ENCODE measurements around the gene TEX14. TPM values are rescaled to one million over a fixed set of nuclear protein-coding genes. Genes with fewer than 3 reads are reported as not detected.
A peak's percentile ranks its signal among the peaks of the same experiment; 100 is the strongest.

The TEX14 gene, protein sequence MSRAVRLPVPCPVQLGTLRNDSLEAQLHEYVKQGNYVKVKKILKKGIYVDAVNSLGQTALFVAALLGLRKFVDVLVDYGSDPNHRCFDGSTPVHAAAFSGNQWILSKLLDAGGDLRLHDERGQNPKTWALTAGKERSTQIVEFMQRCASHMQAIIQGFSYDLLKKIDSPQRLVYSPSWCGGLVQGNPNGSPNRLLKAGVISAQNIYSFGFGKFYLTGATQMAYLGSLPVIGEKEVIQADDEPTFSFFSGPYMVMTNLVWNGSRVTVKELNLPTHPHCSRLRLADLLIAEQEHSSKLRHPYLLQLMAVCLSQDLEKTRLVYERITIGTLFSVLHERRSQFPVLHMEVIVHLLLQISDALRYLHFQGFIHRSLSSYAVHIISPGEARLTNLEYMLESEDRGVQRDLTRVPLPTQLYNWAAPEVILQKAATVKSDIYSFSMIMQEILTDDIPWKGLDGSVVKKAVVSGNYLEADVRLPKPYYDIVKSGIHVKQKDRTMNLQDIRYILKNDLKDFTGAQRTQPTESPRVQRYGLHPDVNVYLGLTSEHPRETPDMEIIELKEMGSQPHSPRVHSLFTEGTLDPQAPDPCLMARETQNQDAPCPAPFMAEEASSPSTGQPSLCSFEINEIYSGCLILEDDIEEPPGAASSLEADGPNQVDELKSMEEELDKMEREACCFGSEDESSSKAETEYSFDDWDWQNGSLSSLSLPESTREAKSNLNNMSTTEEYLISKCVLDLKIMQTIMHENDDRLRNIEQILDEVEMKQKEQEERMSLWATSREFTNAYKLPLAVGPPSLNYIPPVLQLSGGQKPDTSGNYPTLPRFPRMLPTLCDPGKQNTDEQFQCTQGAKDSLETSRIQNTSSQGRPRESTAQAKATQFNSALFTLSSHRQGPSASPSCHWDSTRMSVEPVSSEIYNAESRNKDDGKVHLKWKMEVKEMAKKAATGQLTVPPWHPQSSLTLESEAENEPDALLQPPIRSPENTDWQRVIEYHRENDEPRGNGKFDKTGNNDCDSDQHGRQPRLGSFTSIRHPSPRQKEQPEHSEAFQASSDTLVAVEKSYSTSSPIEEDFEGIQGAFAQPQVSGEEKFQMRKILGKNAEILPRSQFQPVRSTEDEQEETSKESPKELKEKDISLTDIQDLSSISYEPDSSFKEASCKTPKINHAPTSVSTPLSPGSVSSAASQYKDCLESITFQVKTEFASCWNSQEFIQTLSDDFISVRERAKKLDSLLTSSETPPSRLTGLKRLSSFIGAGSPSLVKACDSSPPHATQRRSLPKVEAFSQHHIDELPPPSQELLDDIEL (N-terminal part only)
- total RNA-seq = under 1 TPM; 0.10 to 0.18 TPM

DNA sequence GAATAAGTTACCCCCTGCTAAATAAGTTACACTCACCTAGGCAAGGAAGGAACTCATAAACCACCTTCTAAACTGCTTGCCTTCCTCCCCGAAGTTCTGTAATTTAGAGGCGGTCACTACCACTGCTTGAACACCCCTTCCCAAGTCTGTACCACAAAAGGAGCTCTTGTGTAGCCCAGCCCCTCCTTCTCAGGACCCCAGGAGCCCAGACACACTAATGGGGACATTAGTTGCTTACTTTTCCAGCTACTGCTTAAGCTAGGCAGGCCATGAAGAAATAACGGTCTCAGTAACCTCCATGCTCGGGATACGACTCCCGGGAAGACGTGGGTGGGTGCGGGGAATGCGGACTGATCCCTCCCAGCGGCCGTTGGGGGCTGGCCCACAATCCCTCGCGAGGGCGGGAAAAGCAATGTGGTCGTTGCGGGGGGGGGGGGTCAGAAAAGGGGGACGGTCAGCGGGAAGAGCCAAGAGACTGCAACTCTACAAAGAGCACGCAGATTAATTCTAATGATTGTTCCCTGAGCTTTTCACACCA, at the start of gene TEX14:
TEX14 (minus strand) TSS at position 345 of the 538 bp plus-strand sequence. CDS start 40,044 bp downstream, outside the sequence.
- no peak for ATAC-seq
- POLR2A ChIA-PET = interaction anchor here (0.9 to 7.7 kb wide), 5 partner anchors 33 to 444 kb away, joined by 3 to 126 read pairs (median 5); no protein-coding TSS in a partner anchor
- Mint-ChIP-seq H3K36me3 (ENCODE audit: low read depth) (peaks cover 29% of the 10 kb centered on the region), H3K4me1 (ENCODE audit: low read depth) (peaks cover 35% of the 10 kb centered on the region), H3K4me3 (peak within 1 kb of the TSS; percentile 95), H3K9me3 (ENCODE audit: insufficient read depth) (no peaks in the 10 kb centered on the region), H3K27ac (peak within 1 kb of the TSS; percentile 97), H3K27me3 (ENCODE audit: low read depth) (peaks cover 3% of the 10 kb centered on the region)
- no peak for DNase-seq
- CTCF ChIA-PET = interaction anchor here (1.0 to 2.8 kb wide), 4 partner anchors 19 to 173 kb away, joined by 3 to 9 read pairs (median 6); no protein-coding TSS in a partner anchor

DNA sequence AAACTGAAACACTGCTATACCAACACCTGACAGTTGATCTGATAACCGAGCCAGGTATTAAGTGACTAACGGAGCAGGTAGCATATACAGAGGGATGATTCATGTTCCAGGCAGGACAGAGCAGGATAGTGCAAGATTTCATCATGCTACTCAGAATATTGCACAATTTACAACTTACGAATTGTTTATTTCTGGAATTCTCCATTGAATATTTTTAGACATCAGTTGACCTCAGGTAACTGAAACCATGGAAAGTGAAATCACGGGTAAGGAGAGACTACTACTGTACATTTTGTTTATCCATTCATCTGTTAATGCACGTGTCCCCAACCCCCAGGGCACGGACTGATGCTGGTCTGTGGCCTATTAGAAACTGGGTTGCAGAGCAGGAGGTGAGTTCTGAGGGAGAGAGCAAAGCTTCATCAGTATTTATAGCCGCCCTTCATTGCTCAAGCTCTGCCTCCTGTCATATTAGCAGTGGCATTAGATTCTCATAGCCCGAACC, 49.3 kb upstream of the TEX14 start:
- Mint-ChIP-seq H3K36me3 (ENCODE audit: low read depth) (no peaks in the 10 kb centered on the region), H3K9me3 (ENCODE audit: insufficient read depth) (no peaks in the 10 kb centered on the region), H3K4me1 (ENCODE audit: low read depth) (no peaks in the 10 kb centered on the region), H3K4me3 (no peak overlapping the region), H3K27me3 (ENCODE audit: low read depth) (no peaks in the 10 kb centered on the region), H3K27ac (no peak overlapping the region)
- ATAC-seq (no peak), DNase-seq (no peak)
- ChIA-PET POLR2A (no interaction called here), CTCF (no interaction called here)

DNA sequence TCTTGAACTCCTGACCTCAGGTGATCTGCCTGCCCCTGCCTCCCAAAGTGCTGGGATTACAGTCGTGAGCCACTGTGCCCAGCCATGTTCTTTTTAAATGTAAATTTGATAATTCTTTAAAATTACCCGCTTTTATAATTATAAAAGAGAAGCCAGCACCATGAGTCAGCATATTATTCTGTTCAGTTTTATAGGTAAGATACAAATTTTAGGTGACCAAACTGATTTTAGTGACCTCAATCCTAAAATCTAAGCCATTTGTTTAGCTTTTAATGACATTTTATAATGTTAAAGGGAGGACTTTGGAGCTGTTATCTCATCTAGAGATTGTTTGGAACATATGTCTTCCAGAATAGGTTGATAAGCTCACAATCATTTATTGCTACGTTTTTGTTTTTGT, 43.0 kb upstream of the TEX14 start:
- Mint-ChIP-seq H3K27ac (no peak overlapping the region), H3K9me3 (ENCODE audit: insufficient read depth) (no peaks in the 10 kb centered on the region), H3K4me3 (no peak overlapping the region), H3K36me3 (ENCODE audit: low read depth) (peaks cover 6% of the 10 kb centered on the region), H3K4me1 (ENCODE audit: low read depth) (no peaks in the 10 kb centered on the region), H3K27me3 (ENCODE audit: low read depth) (no peaks in the 10 kb centered on the region)
- ATAC-seq (no peak), DNase-seq (no peak)
- ChIA-PET CTCF (no interaction called here), POLR2A (interaction anchor here (0.8 to 1.2 kb wide), 2 partner anchors 103 to 135 kb away, joined by 3 to 5 read pairs; no protein-coding TSS in a partner anchor)

DNA sequence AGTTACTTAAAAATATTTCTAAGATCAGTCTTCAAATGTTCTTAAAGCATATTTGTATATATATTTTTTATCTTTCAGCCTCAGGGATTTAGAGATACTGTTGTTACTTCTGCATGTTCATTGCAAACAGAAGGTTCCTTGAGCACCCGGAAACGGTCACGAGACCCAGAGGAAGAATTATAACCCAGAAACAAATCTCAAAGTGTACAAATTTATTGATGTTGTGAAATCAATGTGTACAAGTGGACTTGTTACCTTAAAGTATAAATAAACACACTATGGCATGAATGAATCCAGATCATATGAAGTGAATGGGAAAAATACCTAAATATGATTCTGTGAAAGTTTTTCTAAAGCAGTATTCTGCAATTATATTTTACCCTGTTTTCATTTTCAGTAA, 42.2 kb upstream of the TEX14 start:
- H3K9me3 Mint-ChIP-seq (ENCODE audit: insufficient read depth) = no peaks in the 10 kb centered on the region
- ChIA-PET CTCF (no interaction called here), POLR2A (interaction anchor here (0.7 kb wide), 1 partner anchor 10 kb away, joined by 4 read pairs; no protein-coding TSS in a partner anchor)
- no peaks in the 10 kb centered on the region for H3K4me1 Mint-ChIP-seq (ENCODE audit: low read depth)
- no peak for ATAC-seq
- no peak for DNase-seq
- no peak overlapping the region for H3K27ac Mint-ChIP-seq
- H3K36me3 Mint-ChIP-seq (ENCODE audit: low read depth) = peaks cover 6% of the 10 kb centered on the region
- H3K27me3 Mint-ChIP-seq (ENCODE audit: low read depth) = no peaks in the 10 kb centered on the region
- no peak overlapping the region for H3K4me3 Mint-ChIP-seq

DNA sequence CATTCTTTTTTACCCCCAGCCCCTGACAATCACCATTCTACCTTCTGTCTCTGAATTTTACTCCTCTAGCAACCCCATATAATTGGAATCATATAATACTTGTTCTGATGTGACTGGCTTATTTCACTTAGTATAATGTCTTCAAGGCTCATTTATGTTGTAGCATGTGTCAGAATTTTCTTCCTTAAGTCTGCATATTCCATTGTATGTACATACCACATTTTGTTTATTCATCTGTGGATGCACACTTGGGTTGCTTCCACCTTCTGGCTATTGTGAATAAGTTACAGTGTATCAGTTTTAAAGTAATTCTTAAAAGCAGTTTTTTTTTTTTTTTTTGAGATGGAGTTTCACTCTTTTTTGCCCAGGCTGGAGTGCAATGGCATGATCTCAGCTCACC, 39.1 kb upstream of the TEX14 start:
- CTCF ChIA-PET = interaction anchor here (1.0 kb wide), 1 partner anchor 20 kb away, joined by 4 read pairs; no protein-coding TSS in a partner anchor
- POLR2A ChIA-PET = no interaction called here
- Mint-ChIP-seq H3K9me3 (ENCODE audit: insufficient read depth) (no peaks in the 10 kb centered on the region), H3K27ac (no peak overlapping the region), H3K27me3 (ENCODE audit: low read depth) (no peaks in the 10 kb centered on the region), H3K36me3 (ENCODE audit: low read depth) (peaks cover 11% of the 10 kb centered on the region), H3K4me1 (ENCODE audit: low read depth) (peaks cover 3% of the 10 kb centered on the region), H3K4me3 (no peak overlapping the region)
- DNase-seq = no peak
- ATAC-seq = no peak

DNA sequence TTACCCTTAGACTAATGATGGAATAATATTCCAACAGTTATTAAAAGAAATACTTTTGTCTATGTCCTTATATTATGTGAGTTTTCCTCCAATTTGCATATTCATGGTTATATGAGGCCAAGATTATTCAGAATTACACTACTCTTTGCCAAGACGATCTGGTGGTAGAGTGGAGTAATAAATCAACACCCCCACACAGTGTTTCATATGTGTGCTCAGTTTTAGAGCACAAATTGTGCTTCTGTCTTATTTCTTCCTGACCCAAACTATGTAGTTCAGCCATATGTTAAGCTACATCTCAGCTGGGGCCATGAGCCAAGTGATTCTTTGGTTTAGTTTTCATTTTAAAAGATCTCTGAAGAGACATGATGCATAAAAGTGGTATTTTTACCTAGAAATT, 37.0 kb upstream of the TEX14 start:
- H3K27ac Mint-ChIP-seq = no peak overlapping the region
- H3K9me3 Mint-ChIP-seq (ENCODE audit: insufficient read depth) = no peaks in the 10 kb centered on the region
- CTCF ChIA-PET = no interaction called here
- H3K4me3 Mint-ChIP-seq = no peak overlapping the region
- POLR2A ChIA-PET = no interaction called here
- H3K27me3 Mint-ChIP-seq (ENCODE audit: low read depth) = no peaks in the 10 kb centered on the region
- DNase-seq = no peak
- no peak for ATAC-seq
- peaks cover 13% of the 10 kb centered on the region for H3K36me3 Mint-ChIP-seq (ENCODE audit: low read depth)
- peaks cover 3% of the 10 kb centered on the region for H3K4me1 Mint-ChIP-seq (ENCODE audit: low read depth)

DNA sequence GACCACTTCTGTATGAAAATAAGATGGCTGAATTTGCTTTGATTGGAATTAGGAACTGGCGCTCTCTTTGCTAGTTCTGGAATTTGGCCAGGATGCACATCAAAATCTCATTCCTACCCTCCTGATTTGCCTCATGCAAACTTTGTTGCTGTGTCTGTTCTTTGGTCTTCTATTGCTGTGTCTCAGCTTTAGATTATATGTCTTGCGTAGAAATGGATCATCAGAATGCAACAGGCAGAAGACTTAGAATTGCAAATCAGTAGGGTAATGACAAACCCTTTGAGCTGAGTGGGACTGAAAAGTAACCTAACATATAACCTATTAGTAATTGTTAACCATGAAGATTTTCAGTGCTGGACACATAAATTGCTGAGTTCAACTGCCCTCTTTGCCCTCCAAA, 30.9 kb upstream of the TEX14 start:
- Mint-ChIP-seq H3K4me3 (no peak overlapping the region), H3K27ac (no peak overlapping the region), H3K9me3 (ENCODE audit: insufficient read depth) (no peaks in the 10 kb centered on the region), H3K4me1 (ENCODE audit: low read depth) (no peaks in the 10 kb centered on the region), H3K36me3 (ENCODE audit: low read depth) (peaks cover 24% of the 10 kb centered on the region), H3K27me3 (ENCODE audit: low read depth) (no peaks in the 10 kb centered on the region)
- no peak for ATAC-seq
- ChIA-PET POLR2A (no interaction called here), CTCF (no interaction called here)
- DNase-seq = no peak

DNA sequence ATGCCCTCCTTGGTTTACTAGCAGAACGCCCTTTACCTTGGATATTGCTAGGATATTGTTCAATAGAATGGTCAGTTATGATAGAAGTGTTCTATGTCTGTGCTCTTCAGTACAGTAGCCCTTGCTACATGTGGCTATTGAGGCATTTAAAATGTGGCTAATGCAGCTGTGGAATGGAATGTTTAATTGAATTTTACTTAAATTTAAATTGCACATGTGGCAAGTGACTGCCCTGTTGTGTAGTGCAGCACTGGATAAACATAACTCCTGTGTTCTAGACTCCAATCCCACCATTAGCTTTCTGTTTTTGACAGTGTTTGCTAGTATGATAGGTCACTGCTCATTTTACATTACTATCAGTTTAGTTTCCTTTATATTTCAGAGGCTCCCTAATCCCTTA, 30.4 kb upstream of the TEX14 start:
- ChIA-PET POLR2A (no interaction called here), CTCF (no interaction called here)
- Mint-ChIP-seq H3K36me3 (ENCODE audit: low read depth) (peaks cover 24% of the 10 kb centered on the region), H3K27me3 (ENCODE audit: low read depth) (no peaks in the 10 kb centered on the region), H3K9me3 (ENCODE audit: insufficient read depth) (no peaks in the 10 kb centered on the region), H3K4me1 (ENCODE audit: low read depth) (no peaks in the 10 kb centered on the region), H3K4me3 (no peak overlapping the region), H3K27ac (no peak overlapping the region)
- no peak for ATAC-seq
- no peak for DNase-seq

DNA sequence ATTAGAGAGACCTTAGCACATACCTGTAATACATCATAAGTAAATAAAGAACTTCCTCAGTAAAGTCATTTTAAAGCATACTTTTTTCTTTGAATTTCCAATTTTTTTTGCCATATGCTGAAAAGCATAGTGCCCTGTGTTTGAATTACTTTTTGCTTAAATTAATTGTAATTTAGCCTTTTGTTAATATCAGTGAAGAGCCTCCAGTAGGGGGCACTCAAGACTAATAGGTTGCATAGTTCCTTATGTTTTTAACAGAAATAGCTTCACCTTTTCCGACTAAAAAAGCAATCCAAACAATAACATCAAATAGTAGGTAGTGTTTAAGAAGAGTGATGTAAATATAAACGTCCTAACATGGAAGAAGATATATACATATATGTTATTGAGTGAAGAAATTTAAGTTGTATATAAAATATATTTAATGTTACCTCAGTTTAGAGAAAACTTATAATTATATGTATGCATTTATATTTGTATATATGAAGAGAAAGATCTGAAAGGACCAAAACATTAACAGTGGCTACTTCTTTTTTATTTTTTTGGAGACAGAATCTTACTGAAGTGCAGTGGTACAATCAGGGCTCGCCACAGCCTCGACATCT, 19.2 kb upstream of the TEX14 start:
- Mint-ChIP-seq H3K9me3 (ENCODE audit: insufficient read depth) (no peaks in the 10 kb centered on the region), H3K36me3 (ENCODE audit: low read depth) (peaks cover 37% of the 10 kb centered on the region), H3K27ac (no peak overlapping the region), H3K4me1 (ENCODE audit: low read depth) (peaks cover 15% of the 10 kb centered on the region), H3K27me3 (ENCODE audit: low read depth) (no peaks in the 10 kb centered on the region), H3K4me3 (no peak overlapping the region)
- ATAC-seq (no peak), DNase-seq (peak; percentile 57)
- CTCF ChIA-PET = interaction anchor here (0.6 to 3.5 kb wide), 11 partner anchors 8 to 349 kb away, joined by 3 to 36 read pairs (median 4); partner anchors contain the start of genes RAD51C and TEX14
- POLR2A ChIA-PET = interaction anchor here (0.6 to 1.6 kb wide), 3 partner anchors 18 to 79 kb away, joined by 3 to 6 read pairs (median 3); partner anchors contain the start of gene RAD51C

DNA sequence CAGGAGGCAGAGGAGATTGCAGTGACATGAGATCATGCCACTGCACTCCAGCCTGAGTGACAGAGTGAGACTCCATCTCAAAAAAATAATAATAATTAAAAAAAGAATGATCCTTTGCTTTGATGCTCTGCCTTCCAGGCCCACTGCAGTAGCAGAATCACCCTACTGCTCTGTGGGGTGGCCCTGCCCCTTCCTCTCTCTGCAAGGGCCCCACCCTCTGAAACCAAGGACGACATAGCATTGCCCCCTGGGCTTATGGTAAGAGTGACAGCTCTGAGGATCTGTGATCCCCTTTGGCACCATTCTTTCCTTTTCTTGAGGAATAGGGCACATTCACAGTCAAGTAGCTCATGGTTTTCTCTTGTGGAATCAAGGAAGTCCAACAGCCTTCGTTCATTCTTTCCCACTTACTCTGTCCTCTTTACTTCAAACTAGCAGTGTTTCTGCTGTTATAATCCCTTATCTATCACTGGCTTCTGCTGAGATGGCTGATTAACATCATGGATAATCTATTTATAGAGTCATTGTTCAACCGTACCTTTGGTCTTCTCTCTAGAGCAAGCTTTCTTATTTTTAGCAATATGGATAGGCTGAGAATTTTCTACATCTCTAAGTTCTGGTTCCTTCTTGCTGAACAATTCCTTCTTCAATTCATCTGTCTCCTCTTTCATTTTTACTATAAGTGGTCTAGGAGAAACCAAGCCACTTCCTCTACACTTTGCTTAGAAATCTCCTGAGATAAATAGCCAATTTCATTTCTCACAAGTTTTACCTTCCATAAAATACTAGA, 14.7 kb upstream of the TEX14 start:
- Mint-ChIP-seq H3K9me3 (ENCODE audit: insufficient read depth) (no peaks in the 10 kb centered on the region), H3K4me1 (ENCODE audit: low read depth) (peaks cover 23% of the 10 kb centered on the region), H3K27ac (peak overlapping the region; percentile 66), H3K27me3 (ENCODE audit: low read depth) (no peaks in the 10 kb centered on the region), H3K4me3 (no peak overlapping the region), H3K36me3 (ENCODE audit: low read depth) (peaks cover 38% of the 10 kb centered on the region)
- CTCF ChIA-PET = interaction anchor here (0.8 kb wide), 1 partner anchor 119 kb away, joined by 3 read pairs; no protein-coding TSS in a partner anchor
- POLR2A ChIA-PET = interaction anchor here (1.2 to 2.1 kb wide), 3 partner anchors 14 to 76 kb away, joined by 3 to 6 read pairs (median 4); no protein-coding TSS in a partner anchor
- DNase-seq (no peak), ATAC-seq (peak; percentile 49)

Data from activated CD8-positive, alpha-beta T cell treated with anti-CD3 and anti-CD28 coated beads, Interleukin-2, amount 10 ng/mL, durations not matched to agents 7 days and 5 days (primary cell).